ENCODE data around the gene VPS18. TPM values are rescaled to one million over a fixed set of nuclear protein-coding genes. Genes with fewer than 3 reads are reported as not detected.
A peak's percentile ranks its signal among the peaks of the same experiment; 100 is the strongest.

VPS18 gene
- total and polyA plus RNA-seq, 2 donors = 10.3 to 12.4 TPM

DNA sequence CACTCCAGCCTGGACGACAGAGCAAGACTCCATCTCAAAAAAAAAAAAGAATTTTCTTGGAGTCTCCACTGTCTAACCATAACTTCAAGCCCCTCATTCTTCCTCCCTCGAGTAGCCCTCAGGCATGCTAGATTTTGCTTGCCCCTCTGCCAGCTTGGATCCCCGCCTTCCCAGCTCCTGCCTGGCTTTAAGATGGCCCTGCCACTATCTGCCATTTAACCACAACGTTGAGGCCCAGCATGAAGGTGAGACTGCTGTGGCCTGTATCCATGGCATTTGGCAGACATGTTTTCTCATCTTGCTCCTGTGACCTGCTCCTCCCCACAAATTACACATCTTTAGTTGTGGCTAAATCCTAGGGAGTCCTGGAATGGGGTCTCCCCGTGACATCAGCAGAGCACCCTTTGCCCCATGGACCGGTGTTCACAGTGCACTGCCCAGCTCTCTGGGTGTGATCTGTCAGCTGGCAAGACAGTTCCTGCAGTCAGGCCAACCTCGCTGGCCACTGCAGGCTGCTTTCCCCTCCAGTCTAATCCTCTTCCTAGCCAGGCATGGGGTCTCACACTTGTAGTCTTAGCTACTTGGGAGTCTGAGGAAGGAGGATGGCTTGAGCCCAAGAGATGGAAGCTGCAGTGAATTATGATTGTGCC is 10.4 kb downstream of the VPS18 start:
- Histone ChIP-seq H3K4me1 (ENCODE audit: control insufficient read depth in 2 of 2, insufficient read depth in 2 of 2, low read length in 2 of 2) (peaks cover 23 to 53% of the 10 kb centered on the region in 2 donors), H3K36me3 (ENCODE audit: control insufficient read depth in 2 of 2, insufficient read depth in 2 of 2, low read length in 1 of 2) (peaks cover 28 to 38% of the 10 kb centered on the region in 2 donors)
- 95% methylated on average over 7 of the region's 7 CpGs for whole genome bisulfite sequencing

DNA sequence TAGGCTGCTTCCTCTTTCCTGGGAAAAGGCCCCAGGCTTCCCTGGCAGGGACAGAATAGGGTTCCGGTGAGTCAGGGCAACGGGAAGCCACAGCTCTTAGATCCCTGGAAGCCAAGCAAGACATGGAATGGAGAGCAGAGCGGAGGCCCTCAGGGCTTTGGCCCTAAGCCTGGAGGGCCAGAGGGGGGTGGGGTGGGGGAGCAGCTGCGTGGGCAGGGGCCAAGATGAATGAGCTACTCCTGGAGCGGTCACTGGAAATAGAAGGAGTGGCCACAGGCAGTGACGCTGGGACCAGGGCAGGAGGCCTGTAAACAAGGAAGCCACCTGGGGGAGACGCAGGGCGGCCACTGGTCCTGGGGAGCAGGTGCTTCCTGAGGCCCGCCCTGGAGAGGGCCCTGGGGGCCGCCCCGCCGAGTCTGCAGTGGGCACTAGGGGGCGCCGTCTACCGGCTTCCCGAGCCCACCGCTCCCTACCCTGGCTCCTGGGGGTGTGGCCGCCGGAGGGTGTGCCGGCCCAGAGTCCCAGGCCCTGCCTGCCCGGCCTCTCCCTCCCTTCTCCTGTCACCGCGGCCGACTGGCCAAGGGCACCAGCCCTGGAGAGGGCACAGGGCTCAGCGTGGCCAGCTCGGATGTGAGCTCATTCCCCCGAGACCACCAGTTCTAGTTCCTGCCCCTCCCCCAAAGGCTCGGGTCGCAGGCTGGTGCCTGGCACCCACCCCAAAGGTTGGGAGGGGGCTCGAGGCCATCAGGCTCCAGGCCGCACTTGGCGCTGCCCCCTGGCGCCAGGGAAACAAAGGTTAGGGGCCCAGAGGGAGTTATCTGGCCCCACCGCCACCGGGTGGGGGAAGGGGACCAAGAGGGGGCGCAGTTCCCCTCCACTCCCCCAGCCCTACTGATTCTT is 12.1 kb downstream of the VPS18 start:
- Histone ChIP-seq H3K27me3 (ENCODE audit: control insufficient read depth in 2 of 2, insufficient read depth in 1 of 2, low read length in 1 of 2) (no peaks in the 10 kb centered on the region), H3K27ac (ENCODE audit: low read depth in 1 of 2, low read length in 1 of 2) (peak overlapping the region; percentile 66), H3K9me3 (ENCODE audit: control insufficient read depth in 2 of 2, insufficient read depth in 1 of 2, low read length in 1 of 2) (peaks cover 0 to 3% of the 10 kb centered on the region in 2 donors), H3K4me1 (ENCODE audit: control insufficient read depth in 2 of 2, insufficient read depth in 2 of 2, low read length in 2 of 2) (peaks cover 23 to 63% of the 10 kb centered on the region in 2 donors), H3K4me3 (ENCODE audit: low read length in 2 of 2) (peak overlapping the region; percentile 55 to 71), H3K36me3 (ENCODE audit: control insufficient read depth in 2 of 2, insufficient read depth in 2 of 2, low read length in 1 of 2) (peaks cover 14 to 23% of the 10 kb centered on the region in 2 donors)
- peak in 5 of 9 donors; percentile 64 to 84 (median 80) for DNase-seq (ENCODE audit: low read depth in 6 of 9, low spot score in 9 of 9)
- 6% methylated on average over 36 of the region's 36 CpGs for WGBS

More for the DNA sequence above, 10.4 kb downstream of the VPS18 start:
- Histone ChIP-seq H3K4me3 (ENCODE audit: low read length in 2 of 2) (no peak overlapping the region), H3K27ac (ENCODE audit: low read depth in 1 of 2, low read length in 1 of 2) (no peak overlapping the region), H3K9me3 (ENCODE audit: control insufficient read depth in 2 of 2, insufficient read depth in 1 of 2, low read length in 1 of 2) (peaks cover 0 to 3% of the 10 kb centered on the region in 2 donors), H3K27me3 (ENCODE audit: control insufficient read depth in 2 of 2, insufficient read depth in 1 of 2, low read length in 1 of 2) (no peaks in the 10 kb centered on the region)
- DNase-seq (ENCODE audit: low read depth in 6 of 9, low spot score in 9 of 9) = no peak

DNA sequence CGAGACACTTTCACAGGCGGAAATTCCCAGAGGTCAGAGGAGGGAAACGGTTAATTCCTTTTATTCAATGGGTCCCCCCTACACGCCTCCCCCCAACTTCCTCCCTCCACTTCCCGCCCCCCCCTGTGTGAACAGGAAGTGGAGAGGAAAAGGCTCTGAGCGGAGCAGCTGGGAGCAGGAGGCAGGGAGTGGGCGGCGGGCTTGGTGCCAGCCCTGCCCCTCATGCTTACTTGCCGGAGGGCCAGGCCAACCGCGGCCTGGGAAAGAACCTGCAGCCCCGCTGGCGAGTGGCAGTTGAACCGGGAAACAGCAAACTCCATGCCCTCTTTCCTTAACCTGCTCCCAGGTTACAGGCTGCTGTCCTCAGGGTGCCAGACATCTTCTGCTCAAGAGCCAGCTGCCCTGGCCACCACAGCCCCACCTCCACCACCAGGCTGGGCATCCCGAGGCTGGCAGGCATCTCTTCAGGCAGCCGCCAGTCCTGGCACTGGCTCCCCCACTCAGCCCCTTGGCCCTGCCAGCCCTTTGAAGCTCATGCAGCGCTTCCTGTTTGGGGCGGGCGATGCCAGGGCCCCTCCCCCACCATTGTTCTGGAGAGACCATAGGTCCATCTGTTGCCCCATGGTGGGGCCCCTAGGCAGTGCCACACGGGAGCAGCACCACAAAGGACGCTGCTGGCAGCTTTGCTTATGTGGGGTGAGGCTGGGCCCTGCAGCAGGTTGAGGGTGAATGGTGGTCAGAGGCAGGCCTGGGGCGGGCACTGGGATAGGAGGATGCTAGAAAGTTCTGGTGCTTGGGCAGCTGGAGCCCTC is 12.9 kb downstream of the VPS18 start:
- Histone ChIP-seq H3K4me1 (ENCODE audit: control insufficient read depth in 2 of 2, insufficient read depth in 2 of 2, low read length in 2 of 2) (peaks cover 23 to 66% of the 10 kb centered on the region in 2 donors), H3K4me3 (ENCODE audit: low read length in 2 of 2) (peak overlapping the region; percentile 55 to 71)
- 7% methylated on average over 22 of the region's 22 CpGs for WGBS

DNA sequence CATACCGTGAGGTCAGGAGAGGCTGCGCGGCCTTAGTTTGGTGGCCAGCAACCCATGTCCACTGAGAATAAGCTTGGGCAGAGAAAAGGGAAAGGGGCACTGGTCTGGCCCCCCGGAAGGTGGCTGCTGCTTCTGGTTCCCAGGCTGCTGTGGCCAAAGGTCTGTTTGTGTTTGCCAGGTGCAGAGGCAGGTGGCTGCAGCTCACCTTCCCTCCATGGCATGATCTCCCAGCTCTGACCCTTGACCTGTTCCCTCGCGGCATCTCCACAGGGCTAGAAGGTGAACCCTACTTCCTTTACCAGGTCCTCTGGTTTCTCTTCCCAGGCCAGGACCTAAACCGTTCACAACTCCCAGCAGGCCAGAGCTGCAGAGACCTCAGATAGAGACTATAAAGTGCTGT is 13.8 kb downstream of the VPS18 start:
- no peak overlapping the region for H3K4me3 ChIP-seq (ENCODE audit: low read length in 2 of 2)
- H3K4me1 ChIP-seq (ENCODE audit: control insufficient read depth in 2 of 2, insufficient read depth in 2 of 2, low read length in 2 of 2) = peaks cover 16 to 60% of the 10 kb centered on the region in 2 donors
- WGBS = 94% methylated on average over 7 of the region's 7 CpGs
- H3K9me3 ChIP-seq (ENCODE audit: control insufficient read depth in 2 of 2, insufficient read depth in 1 of 2, low read length in 1 of 2) = peaks cover 0 to 3% of the 10 kb centered on the region in 2 donors
- H3K27ac ChIP-seq (ENCODE audit: low read depth in 1 of 2, low read length in 1 of 2) = peak overlapping the region in 1 of 2 donors; percentile 66
- DNase-seq (ENCODE audit: low read depth in 6 of 9, low spot score in 9 of 9) = no peak
- H3K27me3 ChIP-seq (ENCODE audit: control insufficient read depth in 2 of 2, insufficient read depth in 1 of 2, low read length in 1 of 2) = no peaks in the 10 kb centered on the region
- H3K36me3 ChIP-seq (ENCODE audit: control insufficient read depth in 2 of 2, insufficient read depth in 2 of 2, low read length in 1 of 2) = peaks cover 10 to 14% of the 10 kb centered on the region in 2 donors

More for the DNA sequence above, 12.9 kb downstream of the VPS18 start:
- peaks cover 14 to 22% of the 10 kb centered on the region in 2 donors for H3K36me3 ChIP-seq (ENCODE audit: control insufficient read depth in 2 of 2, insufficient read depth in 2 of 2, low read length in 1 of 2)
- H3K9me3 ChIP-seq (ENCODE audit: control insufficient read depth in 2 of 2, insufficient read depth in 1 of 2, low read length in 1 of 2) = peaks cover 0 to 3% of the 10 kb centered on the region in 2 donors
- peak overlapping the region; percentile 66 to 87 for H3K27ac ChIP-seq (ENCODE audit: low read depth in 1 of 2, low read length in 1 of 2)
- peak in 3 of 9 donors; percentile 63 to 79 (median 65) for DNase-seq (ENCODE audit: low read depth in 6 of 9, low spot score in 9 of 9)
- no peaks in the 10 kb centered on the region for H3K27me3 ChIP-seq (ENCODE audit: control insufficient read depth in 2 of 2, insufficient read depth in 1 of 2, low read length in 1 of 2)

DNA sequence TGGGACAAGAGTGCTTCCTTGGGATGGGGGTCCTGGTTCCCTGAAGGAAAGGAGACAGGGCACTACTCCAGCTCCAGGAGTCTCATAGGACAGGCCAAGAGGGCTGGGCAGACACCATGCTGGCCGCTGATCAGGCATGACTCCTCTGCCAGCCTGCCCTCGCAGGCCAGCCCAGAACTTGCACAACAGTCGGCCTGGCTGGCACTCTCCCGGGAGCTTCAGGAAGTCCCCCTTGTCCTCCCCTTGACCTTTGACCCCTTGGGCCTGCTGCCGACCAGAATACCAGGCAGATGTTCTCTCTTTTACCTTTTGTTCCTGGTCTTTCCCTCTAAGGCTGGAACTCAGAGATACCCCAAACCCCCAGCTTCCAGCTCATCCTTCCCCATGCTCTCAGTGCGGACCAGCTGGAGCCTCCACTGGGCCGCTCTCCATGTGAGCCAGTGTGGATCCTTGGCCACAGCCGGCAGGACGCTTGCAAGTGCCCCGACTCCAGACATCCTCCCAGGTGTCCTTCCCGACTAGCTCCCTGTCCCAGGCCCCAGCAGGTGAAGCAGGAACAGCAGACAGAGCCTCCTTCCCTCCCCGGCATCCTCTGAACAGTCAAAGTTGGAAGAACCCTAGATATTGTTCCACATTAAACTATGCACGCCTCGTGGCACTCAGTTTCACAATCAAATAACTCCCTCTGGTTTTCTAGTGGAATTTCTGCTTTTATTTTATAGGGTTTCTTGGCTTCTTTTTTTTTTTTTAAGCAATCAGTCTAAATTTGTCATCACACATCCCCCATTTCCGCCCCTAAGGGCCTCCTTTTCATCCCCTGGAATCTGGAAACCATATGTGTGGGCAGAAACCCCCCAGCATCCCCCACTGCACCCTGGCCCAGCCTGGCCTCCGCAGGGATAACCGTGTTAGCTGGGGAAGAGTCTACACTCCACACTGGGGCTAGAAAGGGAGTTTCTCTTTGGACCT is 15.7 kb downstream of the VPS18 start:
- no peak for DNase-seq (ENCODE audit: low read depth in 6 of 9, low spot score in 9 of 9)
- WGBS = 92% methylated on average over 17 of the region's 17 CpGs
- no peaks in the 10 kb centered on the region for H3K27me3 ChIP-seq (ENCODE audit: control insufficient read depth in 2 of 2, insufficient read depth in 1 of 2, low read length in 1 of 2)
- no peak overlapping the region for H3K4me3 ChIP-seq (ENCODE audit: low read length in 2 of 2)
- H3K4me1 ChIP-seq (ENCODE audit: control insufficient read depth in 2 of 2, insufficient read depth in 2 of 2, low read length in 2 of 2) = peaks cover 9 to 48% of the 10 kb centered on the region in 2 donors
- peaks cover 0 to 3% of the 10 kb centered on the region in 2 donors for H3K9me3 ChIP-seq (ENCODE audit: control insufficient read depth in 2 of 2, insufficient read depth in 1 of 2, low read length in 1 of 2)
- H3K27ac ChIP-seq (ENCODE audit: low read depth in 1 of 2, low read length in 1 of 2) = no peak overlapping the region
- peaks cover 0 to 1% of the 10 kb centered on the region in 2 donors for H3K36me3 ChIP-seq (ENCODE audit: control insufficient read depth in 2 of 2, insufficient read depth in 2 of 2, low read length in 1 of 2)

DNA sequence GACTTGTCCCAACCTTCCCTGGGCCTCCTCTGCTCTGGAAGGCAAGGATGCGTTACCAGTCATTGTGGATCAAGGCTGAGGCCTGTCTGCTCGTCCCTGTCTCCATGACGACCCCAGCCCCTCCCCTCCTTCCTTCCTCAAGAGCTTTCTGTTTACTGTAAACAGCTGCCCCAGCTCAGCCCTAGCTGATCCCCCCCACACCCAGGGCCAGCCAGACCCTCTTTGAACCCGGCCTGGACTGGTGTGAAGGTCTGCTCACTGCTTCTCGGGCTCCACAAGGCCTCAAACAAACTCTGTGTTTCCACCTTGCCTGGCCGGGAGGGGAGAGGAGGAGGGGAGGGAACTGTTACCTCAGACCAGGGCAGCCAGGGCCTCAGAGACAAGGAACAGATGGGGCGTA is 16.9 kb downstream of the VPS18 start:
- H3K27ac ChIP-seq (ENCODE audit: low read depth in 1 of 2, low read length in 1 of 2) = peak overlapping the region in 1 of 2 donors; percentile 17
- H3K9me3 ChIP-seq (ENCODE audit: control insufficient read depth in 2 of 2, insufficient read depth in 1 of 2, low read length in 1 of 2) = peaks cover 0 to 3% of the 10 kb centered on the region in 2 donors
- 68% methylated on average over 7 of the region's 7 CpGs for WGBS
- no peaks in the 10 kb centered on the region for H3K36me3 ChIP-seq (ENCODE audit: control insufficient read depth in 2 of 2, insufficient read depth in 2 of 2, low read length in 1 of 2)
- no peak for DNase-seq (ENCODE audit: low read depth in 6 of 9, low spot score in 9 of 9)
- H3K4me3 ChIP-seq (ENCODE audit: low read length in 2 of 2) = no peak overlapping the region
- peaks cover 9 to 42% of the 10 kb centered on the region in 2 donors for H3K4me1 ChIP-seq (ENCODE audit: control insufficient read depth in 2 of 2, insufficient read depth in 2 of 2, low read length in 2 of 2)
- H3K27me3 ChIP-seq (ENCODE audit: control insufficient read depth in 2 of 2, insufficient read depth in 1 of 2, low read length in 1 of 2) = no peaks in the 10 kb centered on the region

DNA sequence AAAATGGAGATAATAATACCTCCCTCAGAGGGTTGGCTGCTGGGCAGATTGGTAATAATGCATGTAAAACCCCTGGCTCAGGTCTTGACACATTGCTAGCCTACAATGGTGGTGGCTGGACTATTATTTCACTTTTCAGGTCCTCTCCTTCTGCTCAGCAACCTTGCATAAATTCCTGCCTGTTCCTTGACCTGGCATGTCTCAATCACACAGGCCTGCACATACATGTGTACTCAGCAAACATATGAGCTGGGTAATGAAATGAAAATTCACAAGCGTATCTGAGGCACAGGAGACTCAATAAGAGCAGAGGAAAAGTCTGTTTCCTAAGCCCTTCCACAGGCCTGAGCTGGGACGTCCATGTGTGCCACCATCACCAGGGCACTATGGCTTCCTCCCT is 17.4 kb downstream of the VPS18 start:
- Histone ChIP-seq H3K4me1 (ENCODE audit: control insufficient read depth in 2 of 2, insufficient read depth in 2 of 2, low read length in 2 of 2) (peaks cover 8 to 37% of the 10 kb centered on the region in 2 donors), H3K9me3 (ENCODE audit: control insufficient read depth in 2 of 2, insufficient read depth in 1 of 2, low read length in 1 of 2) (peaks cover 0 to 2% of the 10 kb centered on the region in 2 donors), H3K27ac (ENCODE audit: low read depth in 1 of 2, low read length in 1 of 2) (no peak overlapping the region), H3K36me3 (ENCODE audit: control insufficient read depth in 2 of 2, insufficient read depth in 2 of 2, low read length in 1 of 2) (no peaks in the 10 kb centered on the region), H3K27me3 (ENCODE audit: control insufficient read depth in 2 of 2, insufficient read depth in 1 of 2, low read length in 1 of 2) (no peaks in the 10 kb centered on the region), H3K4me3 (ENCODE audit: low read length in 2 of 2) (no peak overlapping the region)
- WGBS = 96% methylated on average over 2 of the region's 2 CpGs
- DNase-seq (ENCODE audit: low read depth in 6 of 9, low spot score in 9 of 9) = no peak

DNA sequence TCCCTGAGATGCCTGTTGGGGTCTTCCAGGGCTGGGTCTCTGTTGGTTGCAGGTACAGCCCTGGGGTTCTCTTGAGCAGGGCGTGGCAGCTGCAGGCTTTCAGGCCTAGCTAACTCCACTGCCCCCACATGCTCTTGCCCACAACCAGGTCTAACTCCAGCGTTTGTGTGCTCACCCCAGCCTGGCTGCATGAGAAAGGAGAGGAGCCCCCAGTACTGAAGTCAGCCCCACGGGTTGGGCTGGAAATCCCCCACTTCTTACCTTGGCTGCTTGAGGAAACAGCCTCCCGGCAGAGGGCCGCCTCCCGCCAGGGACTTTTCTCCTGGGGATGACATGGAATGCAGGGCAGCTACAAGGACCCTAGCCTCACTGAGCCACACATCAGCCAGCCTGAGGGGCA is 18.2 kb downstream of the VPS18 start:
- H3K36me3 ChIP-seq (ENCODE audit: control insufficient read depth in 2 of 2, insufficient read depth in 2 of 2, low read length in 1 of 2) = no peaks in the 10 kb centered on the region
- DNase-seq (ENCODE audit: low read depth in 6 of 9, low spot score in 9 of 9) = no peak
- peak overlapping the region in 1 of 2 donors; percentile 26 for H3K27ac ChIP-seq (ENCODE audit: low read depth in 1 of 2, low read length in 1 of 2)
- WGBS = 85% methylated on average over 6 of the region's 6 CpGs
- peaks cover under 1 to 29% of the 10 kb centered on the region in 2 donors for H3K4me1 ChIP-seq (ENCODE audit: control insufficient read depth in 2 of 2, insufficient read depth in 2 of 2, low read length in 2 of 2)
- H3K4me3 ChIP-seq (ENCODE audit: low read length in 2 of 2) = no peak overlapping the region
- no peaks in the 10 kb centered on the region for H3K9me3 ChIP-seq (ENCODE audit: control insufficient read depth in 2 of 2, insufficient read depth in 1 of 2, low read length in 1 of 2)
- H3K27me3 ChIP-seq (ENCODE audit: control insufficient read depth in 2 of 2, insufficient read depth in 1 of 2, low read length in 1 of 2) = no peaks in the 10 kb centered on the region
